HUES48 (cell line): Measurements from ENCODE around the gene TMEM273.

Experiments
- H3K27ac ChIP-seq: one replicate; pipeline ENCODE4 v1.7.0; 2013; ENCODE audit warnings: low read depth, low read length, inconsistent platforms
- H3K27me3 ChIP-seq: 2 replicates; pipeline ENCODE4 v1.6.1; 2013; ENCODE audit warnings: mild to moderate bottlenecking, low read length; ENCODE audit not compliant: control insufficient read depth, insufficient read depth
- H3K36me3 ChIP-seq: 2 replicates; pipeline ENCODE4 v1.6.1; 2013; ENCODE audit warnings: low read length; ENCODE audit not compliant: control insufficient read depth, insufficient read depth
- H3K4me1 ChIP-seq: 2 replicates; pipeline ENCODE4 v1.6.1; 2013; ENCODE audit warnings: mild to moderate bottlenecking, low read length; ENCODE audit not compliant: control insufficient read depth, insufficient read depth
- H3K4me3 ChIP-seq: 2 replicates; pipeline ENCODE4 v1.5.1; 2013; ENCODE audit warnings: mild to moderate bottlenecking, low read depth, low read length
- H3K9ac ChIP-seq: 2 replicates; pipeline ENCODE4 v1.6.1; 2013; ENCODE audit warnings: mild to moderate bottlenecking, low read depth, low read length, moderate library complexity
- H3K9me3 ChIP-seq: 2 replicates; pipeline ENCODE4 v1.6.1; 2013; ENCODE audit warnings: low read length; ENCODE audit not compliant: control insufficient read depth, insufficient read depth

The TMEM273 gene

GRCh38 chr10:49168171-49168540 is 20.0 kb downstream of the TMEM273 start:
- no peak overlapping the region for H3K9ac ChIP-seq
- no peaks in the 10 kb centered on the region for H3K9me3 ChIP-seq
- H3K27me3 ChIP-seq = no peaks in the 10 kb centered on the region
- H3K4me3 ChIP-seq = no peak overlapping the region
- no peaks in the 10 kb centered on the region for H3K36me3 ChIP-seq
- no peak overlapping the region for H3K27ac ChIP-seq
- no peaks in the 10 kb centered on the region for H3K4me1 ChIP-seq

DNA sequence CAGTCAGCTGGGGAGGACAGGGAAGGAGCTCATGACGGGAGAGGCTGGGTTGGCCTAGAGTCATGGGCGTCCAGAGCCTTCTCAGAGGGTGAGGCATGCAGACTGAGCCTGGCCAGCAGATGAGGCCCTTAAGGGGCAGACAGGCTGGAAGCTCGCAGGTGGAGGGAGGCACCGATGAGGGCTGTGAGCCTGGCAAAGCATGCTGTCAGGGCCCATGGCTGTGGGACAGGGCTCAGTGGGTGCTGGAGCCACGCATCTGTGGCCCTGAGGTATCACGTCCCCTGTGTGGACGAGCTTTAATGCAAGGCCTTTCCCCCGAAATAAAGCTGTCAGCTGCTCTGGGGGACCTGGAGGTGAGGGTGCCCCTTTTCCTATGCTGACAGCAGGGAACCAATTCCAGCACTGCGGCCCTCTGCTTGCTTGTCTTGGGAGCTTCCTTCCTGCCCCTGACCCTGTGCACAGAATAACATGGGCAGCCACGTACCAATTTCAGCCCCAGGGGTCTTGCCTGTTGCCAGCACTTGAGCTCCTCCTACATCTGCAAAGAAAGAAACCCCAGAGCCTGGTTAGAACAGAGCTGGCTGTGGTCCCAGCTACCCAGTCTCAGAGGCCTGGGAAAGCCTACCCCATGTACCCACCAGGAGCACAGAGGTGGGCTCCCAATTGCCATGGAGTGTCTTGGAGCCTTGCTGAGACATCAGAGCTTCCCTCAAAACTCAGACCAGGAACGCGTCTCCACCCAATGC is 20.6 kb downstream of the TMEM273 start:
- no peaks in the 10 kb centered on the region for H3K27me3 ChIP-seq
- no peaks in the 10 kb centered on the region for H3K4me1 ChIP-seq
- H3K4me3 ChIP-seq = no peak overlapping the region
- no peaks in the 10 kb centered on the region for H3K9me3 ChIP-seq
- H3K36me3 ChIP-seq = no peaks in the 10 kb centered on the region
- no peak overlapping the region for H3K27ac ChIP-seq
- H3K9ac ChIP-seq = no peak overlapping the region

- no peaks in the 10 kb centered on the region for H3K4me1 ChIP-seq
- H3K36me3 ChIP-seq = no peaks in the 10 kb centered on the region
These were observed 21.4 kb downstream of the TMEM273 start for GRCh38 chr10:49166484-49167400.

GRCh38 chr10:49165821-49166483 is 22.2 kb downstream of the TMEM273 start:
- Histone ChIP-seq H3K4me1 (peaks cover 3% of the 10 kb centered on the region; the same call in 1 of the 2 replicates), H3K27me3 (no peaks in the 10 kb centered on the region), H3K36me3 (no peaks in the 10 kb centered on the region), H3K9me3 (no peaks in the 10 kb centered on the region), H3K9ac (no peak overlapping the region), H3K4me3 (no peak overlapping the region), H3K27ac (no peak overlapping the region)

More at GRCh38 chr10:49166484-49167400, 21.4 kb downstream of the TMEM273 start:
- no peak overlapping the region for H3K27ac ChIP-seq
- no peaks in the 10 kb centered on the region for H3K9me3 ChIP-seq
- H3K27me3 ChIP-seq = no peaks in the 10 kb centered on the region
- no peak overlapping the region for H3K4me3 ChIP-seq
- no peak overlapping the region for H3K9ac ChIP-seq

DNA sequence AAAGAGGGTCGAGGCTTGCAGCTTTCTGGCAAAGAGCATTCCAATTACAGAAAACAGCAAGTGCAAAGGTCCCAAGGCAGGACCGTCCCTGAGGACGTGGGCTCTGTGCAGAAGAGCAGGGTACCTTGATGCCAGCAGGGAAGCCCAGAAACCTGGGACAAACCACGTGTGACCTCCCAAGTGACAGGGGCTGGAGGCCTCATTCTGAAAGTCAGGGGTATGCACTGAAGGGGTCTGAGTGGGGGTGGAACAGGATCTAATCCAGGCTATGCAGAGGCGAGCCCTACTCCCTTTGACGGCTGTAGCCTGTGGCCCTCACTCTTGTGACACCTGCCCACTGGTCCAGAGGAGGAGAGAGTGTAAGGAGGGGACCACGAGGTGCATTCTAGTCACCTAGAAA is 22.9 kb downstream of the TMEM273 start:
- H3K9ac ChIP-seq = no peak overlapping the region

DNA sequence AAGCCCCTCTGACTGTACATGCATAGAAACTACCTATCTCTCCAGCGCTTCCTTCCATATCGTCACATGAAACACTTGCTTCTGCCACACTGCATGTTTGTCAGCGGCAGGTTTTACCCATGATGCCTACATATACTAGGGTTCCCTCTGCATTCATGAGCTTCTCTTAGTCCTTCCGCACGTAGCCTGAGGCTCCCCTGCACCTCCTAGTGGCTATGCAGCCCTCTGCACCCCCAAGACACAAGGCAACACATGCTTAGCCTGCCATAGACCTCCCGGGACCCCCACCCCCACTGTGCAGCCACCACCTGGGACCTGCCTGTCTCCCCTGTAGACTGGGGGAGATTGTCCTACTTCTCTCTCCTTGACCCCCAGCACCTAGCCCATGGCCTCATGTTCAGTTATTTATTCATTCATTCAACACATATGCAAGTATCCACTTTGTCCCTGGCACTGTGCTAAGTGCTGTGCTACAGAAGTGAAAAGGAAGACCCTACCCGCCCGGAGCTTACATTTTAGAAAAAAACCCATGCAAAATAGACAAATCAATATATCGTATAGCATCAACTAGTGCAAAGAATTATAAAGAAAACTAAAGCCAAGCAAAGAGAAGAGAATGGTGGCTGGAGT is 23.5 kb downstream of the TMEM273 start:
- Histone ChIP-seq H3K4me1 (peaks cover 3% of the 10 kb centered on the region; the same call in 1 of the 2 replicates), H3K9ac (no peak overlapping the region), H3K36me3 (no peaks in the 10 kb centered on the region), H3K27me3 (no peaks in the 10 kb centered on the region), H3K27ac (no peak overlapping the region), H3K9me3 (no peaks in the 10 kb centered on the region), H3K4me3 (no peak overlapping the region)

More for the DNA sequence above, 22.9 kb downstream of the TMEM273 start:
- no peak overlapping the region for H3K4me3 ChIP-seq
- no peaks in the 10 kb centered on the region for H3K36me3 ChIP-seq
- no peaks in the 10 kb centered on the region for H3K27me3 ChIP-seq
- no peak overlapping the region for H3K27ac ChIP-seq
- peaks cover 3% of the 10 kb centered on the region; the same call in 1 of the 2 replicates for H3K4me1 ChIP-seq
- H3K9me3 ChIP-seq = no peaks in the 10 kb centered on the region

- no peaks in the 10 kb centered on the region for H3K27me3 ChIP-seq
- H3K9ac ChIP-seq = no peak overlapping the region
- peaks cover 12% of the 10 kb centered on the region; the same call in 1 of the 2 replicates for H3K4me1 ChIP-seq
- no peaks in the 10 kb centered on the region for H3K9me3 ChIP-seq
- no peak overlapping the region for H3K27ac ChIP-seq
- H3K4me3 ChIP-seq = no peak overlapping the region
- no peaks in the 10 kb centered on the region for H3K36me3 ChIP-seq
These were observed 24.4 kb downstream of the TMEM273 start for GRCh38 chr10:49163741-49164140.

DNA sequence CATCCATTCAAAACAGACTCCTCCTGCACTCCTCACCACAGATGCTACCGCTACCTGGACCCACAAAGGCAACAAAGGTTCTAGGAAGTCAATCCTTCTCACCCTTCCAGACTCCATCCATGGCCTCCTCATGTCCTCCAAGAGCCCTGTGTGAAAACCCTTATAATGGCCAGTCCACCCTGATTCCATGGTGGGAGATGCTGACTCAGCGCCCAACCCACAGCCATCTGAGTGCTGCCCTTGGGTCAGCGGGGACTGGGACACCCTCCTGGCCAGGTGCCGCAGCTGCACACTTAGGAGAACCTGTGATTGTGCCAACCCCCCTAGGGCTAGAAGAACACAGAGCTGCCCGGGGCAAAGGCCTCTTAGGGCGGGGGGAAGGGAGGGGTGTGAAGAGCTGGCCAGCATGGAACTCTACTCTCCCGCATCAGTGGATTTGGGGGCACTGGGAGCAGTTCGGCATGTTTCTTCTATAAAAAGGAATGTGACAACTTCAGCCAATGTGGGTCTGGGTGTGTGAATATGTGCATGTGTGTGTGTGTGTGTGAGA is 25.4 kb downstream of the TMEM273 start:
- no peaks in the 10 kb centered on the region for H3K9me3 ChIP-seq
- H3K4me3 ChIP-seq = no peak overlapping the region
- no peak overlapping the region for H3K27ac ChIP-seq
- H3K36me3 ChIP-seq = no peaks in the 10 kb centered on the region
- H3K4me1 ChIP-seq = peaks cover 21% of the 10 kb centered on the region
- no peak overlapping the region for H3K9ac ChIP-seq
- H3K27me3 ChIP-seq = no peaks in the 10 kb centered on the region

DNA sequence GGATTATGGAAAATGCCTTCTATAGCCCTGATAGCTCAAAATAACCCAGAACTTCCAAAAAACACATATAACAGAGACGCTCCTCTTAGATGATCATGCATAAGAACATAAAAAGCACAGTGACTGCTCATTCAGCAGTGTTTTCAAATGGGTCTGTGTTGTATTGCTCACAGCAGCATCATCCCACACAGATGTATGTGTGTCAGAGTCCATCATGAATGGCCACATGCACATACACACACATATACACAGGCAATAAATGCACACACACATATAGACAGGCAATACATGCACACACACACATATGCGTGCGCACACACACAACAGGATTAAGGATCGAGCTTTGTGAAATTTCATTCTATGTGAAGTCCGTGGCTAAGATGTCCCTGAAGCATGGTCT is 26.1 kb downstream of the TMEM273 start:
- Histone ChIP-seq H3K4me3 (no peak overlapping the region), H3K27me3 (no peaks in the 10 kb centered on the region), H3K9ac (no peak overlapping the region), H3K27ac (no peak overlapping the region), H3K9me3 (no peaks in the 10 kb centered on the region), H3K36me3 (no peaks in the 10 kb centered on the region), H3K4me1 (peaks cover 25% of the 10 kb centered on the region)

DNA sequence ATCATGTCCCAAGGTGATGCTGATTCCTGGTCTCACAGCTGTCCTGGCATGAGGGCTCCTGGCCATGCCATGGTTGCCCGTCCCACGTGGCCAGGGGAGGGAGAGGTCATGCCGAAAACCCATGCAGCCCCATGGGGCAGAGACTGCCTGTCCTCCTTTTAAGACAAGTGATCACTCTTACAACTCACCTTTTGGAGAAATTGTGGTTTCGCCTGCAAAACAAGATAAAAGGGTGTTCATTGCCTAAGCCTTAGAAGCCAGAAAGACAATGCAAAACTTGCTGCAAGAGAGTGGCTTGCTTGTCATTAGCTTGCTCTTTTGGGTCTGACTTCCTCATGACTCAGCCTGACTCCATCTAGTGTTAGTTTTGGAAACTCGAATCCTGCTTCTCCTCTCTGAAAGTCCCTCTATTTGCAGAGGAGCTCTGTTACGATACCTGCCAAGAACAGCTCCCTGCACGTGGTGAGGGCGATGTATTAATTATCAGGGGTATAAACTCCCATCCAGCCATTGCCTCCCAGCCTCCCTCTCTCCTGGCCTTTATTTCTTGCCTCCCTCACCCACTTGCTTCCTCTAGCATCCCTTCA is 26.7 kb downstream of the TMEM273 start:
- H3K9ac ChIP-seq = no peak overlapping the region
- H3K27ac ChIP-seq = no peak overlapping the region
- no peaks in the 10 kb centered on the region for H3K36me3 ChIP-seq
- peaks cover 25% of the 10 kb centered on the region for H3K4me1 ChIP-seq
- H3K4me3 ChIP-seq = no peak overlapping the region
- no peaks in the 10 kb centered on the region for H3K9me3 ChIP-seq
- H3K27me3 ChIP-seq = no peaks in the 10 kb centered on the region
